GM18861 (cell line): ENCODE data around the gene COX10.

ENCODE experiments used
- ATAC-seq: cut with Tn5 transposase; IDR thresholded peaks from one replicate; pipeline ENCODE4 v1.9.1; 2021; ENCODE audit not compliant: unreplicated experiment

The COX10 gene

GRCh38 chr17:14245002-14245401 lies 175.7 kb downstream of the COX10 start:
- ATAC-seq = no peak

- ATAC-seq = no peak
Observed at GRCh38 chr17:14245629-14246028, 176.3 kb downstream of the COX10 start.
